ENCODE measurements around the gene MGAT3.
"Not testable (repeated sequence)": the region's sequence is repeated elsewhere in the genome, so short reads cannot be mapped to it uniquely, and the experiment has no call there.

GRCh38 chr22:39507021-39507420 is 50.2 kb downstream of the MGAT3 start:
- TF ChIP-seq CTCF, POLR2A (IDR thresholded peaks at IDR 0.05): not testable (repeated sequence)

Measured in thyroid gland (tissue), 4 donors.